ENCODE measurements around the gene RHBDF1. TPM values are rescaled to one million over a fixed set of nuclear protein-coding genes. Genes with fewer than 3 reads are reported as not detected.
A peak's percentile ranks its signal among the peaks of the same experiment; 100 is the strongest.

RHBDF1 gene, protein sequence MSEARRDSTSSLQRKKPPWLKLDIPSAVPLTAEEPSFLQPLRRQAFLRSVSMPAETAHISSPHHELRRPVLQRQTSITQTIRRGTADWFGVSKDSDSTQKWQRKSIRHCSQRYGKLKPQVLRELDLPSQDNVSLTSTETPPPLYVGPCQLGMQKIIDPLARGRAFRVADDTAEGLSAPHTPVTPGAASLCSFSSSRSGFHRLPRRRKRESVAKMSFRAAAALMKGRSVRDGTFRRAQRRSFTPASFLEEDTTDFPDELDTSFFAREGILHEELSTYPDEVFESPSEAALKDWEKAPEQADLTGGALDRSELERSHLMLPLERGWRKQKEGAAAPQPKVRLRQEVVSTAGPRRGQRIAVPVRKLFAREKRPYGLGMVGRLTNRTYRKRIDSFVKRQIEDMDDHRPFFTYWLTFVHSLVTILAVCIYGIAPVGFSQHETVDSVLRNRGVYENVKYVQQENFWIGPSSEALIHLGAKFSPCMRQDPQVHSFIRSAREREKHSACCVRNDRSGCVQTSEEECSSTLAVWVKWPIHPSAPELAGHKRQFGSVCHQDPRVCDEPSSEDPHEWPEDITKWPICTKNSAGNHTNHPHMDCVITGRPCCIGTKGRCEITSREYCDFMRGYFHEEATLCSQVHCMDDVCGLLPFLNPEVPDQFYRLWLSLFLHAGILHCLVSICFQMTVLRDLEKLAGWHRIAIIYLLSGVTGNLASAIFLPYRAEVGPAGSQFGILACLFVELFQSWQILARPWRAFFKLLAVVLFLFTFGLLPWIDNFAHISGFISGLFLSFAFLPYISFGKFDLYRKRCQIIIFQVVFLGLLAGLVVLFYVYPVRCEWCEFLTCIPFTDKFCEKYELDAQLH
- 27.4 TPM for total RNA-seq (ENCODE audit: insufficient read depth, low replicate concordance)

DNA sequence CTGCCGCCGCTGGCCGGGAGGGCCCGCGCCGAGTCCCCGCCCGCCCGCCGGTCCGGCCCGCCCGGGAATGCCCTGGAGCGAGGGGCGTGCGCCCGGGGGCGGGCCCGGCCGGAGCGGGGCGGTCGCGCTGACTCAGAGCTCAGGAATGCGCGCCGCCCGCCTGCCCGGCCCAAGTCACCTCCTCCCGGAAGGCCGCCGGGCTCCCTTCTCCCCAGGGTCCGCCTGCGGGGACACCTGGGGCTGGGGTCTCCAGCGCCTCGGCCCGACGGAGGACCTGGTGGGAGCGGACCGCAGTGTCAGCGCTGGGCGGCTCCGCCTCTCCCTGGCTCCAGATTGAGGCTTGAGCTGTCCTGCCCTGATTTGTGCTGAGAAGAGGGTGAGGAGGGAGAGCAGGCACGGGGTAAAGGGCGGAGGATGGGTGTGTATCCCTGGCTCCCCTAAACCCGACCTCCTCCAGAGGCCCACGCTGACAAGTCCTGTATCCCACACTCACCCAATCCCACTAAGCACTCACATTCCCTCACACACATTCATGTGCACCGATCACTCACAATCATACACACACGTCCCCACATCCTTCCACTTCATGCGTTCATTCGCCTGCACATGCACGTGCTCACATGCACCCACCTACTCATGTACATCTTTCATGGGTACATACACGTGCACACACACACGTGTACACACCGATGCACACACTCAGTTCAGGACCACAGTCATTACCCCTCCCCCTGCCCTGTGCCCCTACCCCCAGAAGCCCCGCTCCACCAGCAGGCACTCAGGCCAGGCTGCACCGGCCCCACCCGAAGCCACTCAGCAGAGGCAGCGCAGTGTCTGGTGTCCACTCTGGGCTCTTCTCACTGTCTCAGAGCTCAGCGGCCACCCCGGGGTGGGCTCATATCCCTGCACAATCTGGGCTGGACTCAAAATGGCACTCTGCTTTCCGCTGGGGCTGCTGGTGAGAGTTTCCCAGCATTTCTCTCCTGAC, at the start of gene RHBDF1:
RHBDF1 (minus strand) TSS at position 71 of the 988 bp plus-strand sequence. CDS start 7,616 bp downstream, outside the sequence.
- DNase-seq (ENCODE audit: low spot score): peak; percentile 67

DNA sequence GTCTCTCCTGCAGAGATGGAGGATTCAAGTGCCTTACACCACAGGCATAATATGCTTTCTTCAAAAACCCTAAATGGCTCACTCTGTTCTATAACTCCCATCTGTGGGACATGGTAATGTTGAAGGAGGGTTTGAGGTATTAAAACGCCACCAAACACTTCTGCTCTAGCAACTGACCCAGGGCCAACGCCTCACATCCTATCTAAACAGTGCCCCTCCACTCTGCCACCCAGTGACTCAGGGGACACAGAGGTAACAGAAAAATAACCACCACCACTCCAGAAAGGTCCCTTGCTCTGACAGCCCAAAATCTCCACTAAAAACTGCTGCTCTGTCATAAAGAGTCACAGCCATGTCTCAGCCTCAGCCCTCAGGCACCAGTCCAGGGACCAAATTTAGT, 48.3 kb upstream of the RHBDF1 start:
- no peak for DNase-seq (ENCODE audit: low spot score)

DNA sequence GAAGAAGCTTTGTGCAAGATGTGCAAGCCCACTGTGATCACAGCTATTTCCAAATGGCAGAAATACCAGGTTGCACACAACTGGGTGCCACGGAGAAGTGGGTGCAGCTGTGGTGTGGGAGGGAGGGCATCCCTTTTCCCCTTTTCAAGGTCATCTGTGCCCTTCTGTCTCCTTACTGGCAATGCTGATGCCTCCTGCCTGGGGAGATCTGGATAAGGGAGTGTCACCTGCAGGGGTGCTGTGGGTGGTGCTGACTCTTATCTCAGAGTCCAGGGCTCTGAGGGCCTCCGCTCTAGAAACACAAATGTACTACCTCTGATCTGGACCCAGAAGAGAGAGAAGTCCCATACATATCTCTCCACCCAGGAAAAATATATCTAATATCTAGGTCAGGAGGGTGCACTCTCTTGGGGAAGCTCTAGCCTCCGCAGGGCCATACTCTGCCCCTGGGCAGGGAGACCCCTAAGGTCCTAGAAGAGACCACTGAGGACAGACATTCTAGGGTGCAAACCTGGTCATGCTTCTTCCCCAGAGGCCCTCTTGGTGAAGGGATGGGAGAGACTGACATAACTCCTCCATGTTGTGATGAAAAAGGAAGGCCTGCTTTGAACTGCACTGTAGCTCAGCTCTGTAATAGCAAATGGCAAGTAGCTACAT, 47.5 kb upstream of the RHBDF1 start:
- DNase-seq (ENCODE audit: low spot score): no peak

DNA sequence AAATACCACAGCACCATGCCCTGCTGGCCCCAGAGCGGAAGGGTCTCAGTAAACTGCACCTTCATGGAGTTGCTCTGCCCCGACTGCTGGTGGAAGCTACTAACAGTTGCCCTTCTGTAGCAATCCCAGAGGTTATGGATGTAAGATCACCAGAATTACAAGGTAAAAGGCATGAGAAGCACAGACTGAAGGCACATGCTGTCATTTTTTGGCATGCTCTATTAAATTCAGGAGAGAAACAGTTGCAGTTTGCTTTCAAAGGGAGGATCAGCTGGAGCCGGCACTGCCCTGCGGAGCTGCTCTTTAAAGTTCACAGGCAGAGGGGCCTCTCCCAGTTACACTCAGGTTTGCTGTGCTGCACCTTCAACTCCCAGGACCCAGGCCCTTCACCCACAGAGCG, 46.9 kb upstream of the RHBDF1 start:
- no peak for DNase-seq (ENCODE audit: low spot score)

DNA sequence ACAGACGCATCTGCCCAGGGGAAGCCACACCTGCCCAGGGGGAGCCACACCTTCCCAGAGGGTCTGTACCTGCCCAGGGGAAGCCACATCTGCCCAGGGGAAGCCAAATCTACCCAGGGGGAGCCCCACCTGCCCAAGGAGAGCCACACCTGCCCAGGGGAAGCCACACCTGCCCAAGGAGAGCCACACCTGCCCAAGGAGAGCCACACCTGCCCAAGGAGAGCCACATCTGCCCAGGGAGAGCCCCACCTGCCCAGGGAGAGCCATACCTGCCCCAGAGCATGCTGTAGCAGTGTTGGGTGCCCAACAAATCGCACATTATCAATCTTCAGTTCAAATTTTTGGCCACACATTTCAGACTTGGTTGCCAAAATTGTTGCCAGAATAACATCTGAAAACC, 46.4 kb upstream of the RHBDF1 start:
- DNase-seq (ENCODE audit: low spot score): no peak

DNA sequence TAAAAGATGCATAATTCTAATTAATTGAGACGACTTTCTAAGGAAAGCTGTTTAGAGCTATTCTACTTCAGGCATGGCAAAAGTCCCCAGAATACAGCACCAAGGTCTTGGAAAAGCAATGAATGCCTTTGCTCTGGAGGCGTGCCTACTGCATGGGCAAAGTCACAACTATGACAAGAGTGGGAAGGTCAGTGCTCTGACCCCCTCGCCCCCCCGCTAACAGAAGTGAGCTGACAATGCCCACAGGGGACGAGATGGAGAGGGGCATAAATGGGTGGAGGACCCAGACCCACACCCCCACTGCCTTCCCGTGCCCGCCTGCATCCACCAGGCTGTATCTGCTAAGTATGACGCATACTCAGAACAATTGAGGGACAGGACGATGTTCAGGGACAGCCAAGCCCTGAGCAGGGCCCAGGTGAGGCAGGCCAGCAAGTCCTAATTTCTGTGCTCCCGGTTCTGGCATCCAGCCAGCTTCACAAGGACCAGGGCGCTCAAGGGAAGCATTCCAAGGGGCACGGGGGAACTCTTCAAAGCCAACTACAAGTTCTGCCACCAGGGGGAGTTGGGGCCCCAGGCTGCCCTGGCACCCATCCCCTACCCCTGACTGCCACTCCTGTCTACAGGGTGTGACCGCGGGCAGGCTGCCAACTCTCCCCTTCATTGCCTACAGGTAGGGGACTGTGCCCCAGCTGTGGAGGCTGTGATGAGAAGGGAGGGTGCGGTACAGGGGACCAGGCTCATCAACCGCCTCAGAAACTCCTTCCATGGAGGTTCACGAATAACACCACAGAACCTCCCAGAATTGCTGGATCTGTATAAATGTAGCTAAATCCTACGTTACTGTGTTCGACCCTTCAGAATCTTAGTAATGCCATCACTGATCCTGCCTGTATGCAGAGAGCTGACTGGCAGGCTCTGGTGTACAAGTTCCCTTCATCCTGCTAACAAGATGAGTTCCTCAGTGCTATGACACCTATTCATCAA, 45.2 kb upstream of the RHBDF1 start:
- DNase-seq (ENCODE audit: low spot score): peak; percentile 38

DNA sequence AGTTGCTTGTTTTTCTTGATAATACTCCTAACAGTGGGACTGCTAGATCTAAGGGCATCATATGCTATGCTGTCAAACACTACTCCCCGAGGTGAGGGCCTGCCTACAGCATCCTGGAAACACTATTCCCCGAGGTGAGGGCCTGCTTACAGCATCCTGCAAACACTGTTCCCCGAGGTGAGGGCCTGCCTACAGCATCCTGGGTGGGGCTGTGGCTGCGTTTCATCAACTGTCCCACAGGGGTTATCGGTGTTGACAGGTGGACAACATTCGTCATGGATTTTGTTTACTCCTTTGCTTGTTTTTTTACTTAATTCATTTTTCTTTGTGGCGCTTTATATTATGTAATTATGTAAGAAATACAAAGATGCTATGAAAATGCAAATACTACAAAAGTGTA, 43.6 kb upstream of the RHBDF1 start:
- DNase-seq (ENCODE audit: low spot score): no peak

DNA sequence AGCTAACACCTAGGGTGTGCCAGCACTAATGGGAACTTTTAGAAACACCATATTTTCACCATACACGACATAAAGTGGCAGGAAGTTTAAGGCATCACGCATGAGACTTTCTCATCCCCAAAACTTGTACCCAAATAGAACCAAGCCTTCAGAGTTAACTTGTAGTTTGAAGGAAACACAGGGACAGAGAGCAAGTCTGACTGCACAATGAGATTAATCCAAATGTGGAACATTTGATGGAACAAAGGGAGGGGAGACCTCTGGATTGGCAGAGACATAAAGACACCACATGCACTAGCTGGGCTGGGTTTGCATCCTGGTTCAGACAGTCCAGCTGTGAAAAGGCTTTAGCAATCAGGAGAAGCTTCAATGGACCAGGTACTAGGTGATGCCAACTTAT, 41.9 kb upstream of the RHBDF1 start:
- no peak for DNase-seq (ENCODE audit: low spot score)

DNA sequence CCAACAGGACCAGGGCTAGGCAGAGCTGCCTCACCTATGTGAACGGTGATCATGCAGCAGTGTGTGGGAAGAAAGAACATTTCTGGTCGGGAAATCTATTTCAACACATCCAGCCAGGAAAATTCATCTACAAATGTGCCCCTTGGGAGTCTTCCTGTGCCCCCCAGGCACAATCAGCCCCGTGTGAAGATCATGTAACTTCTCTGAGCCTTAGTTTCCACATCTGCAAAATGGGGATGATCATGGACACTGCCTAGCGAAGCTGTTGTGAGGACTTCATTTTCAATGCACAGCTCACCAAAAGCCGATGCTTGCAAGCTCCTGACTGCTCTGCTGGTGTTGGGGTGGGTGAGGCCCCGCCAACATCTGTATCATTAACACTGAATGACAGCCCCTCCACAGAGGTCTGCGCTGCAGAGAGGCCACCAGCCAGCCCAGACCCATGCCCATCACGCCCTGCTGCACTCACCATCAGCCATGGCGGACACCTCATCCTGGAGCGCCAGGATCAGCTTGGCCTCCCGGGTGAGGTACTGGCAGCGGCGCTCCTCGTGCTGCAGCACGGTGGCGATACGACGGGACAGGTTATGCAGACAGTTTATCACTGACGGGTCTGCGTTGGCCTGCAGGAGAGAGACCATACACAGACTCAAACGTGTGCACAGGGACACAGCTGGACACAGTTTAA, 39.9 kb upstream of the RHBDF1 start:
- DNase-seq (ENCODE audit: low spot score): no peak

DNA sequence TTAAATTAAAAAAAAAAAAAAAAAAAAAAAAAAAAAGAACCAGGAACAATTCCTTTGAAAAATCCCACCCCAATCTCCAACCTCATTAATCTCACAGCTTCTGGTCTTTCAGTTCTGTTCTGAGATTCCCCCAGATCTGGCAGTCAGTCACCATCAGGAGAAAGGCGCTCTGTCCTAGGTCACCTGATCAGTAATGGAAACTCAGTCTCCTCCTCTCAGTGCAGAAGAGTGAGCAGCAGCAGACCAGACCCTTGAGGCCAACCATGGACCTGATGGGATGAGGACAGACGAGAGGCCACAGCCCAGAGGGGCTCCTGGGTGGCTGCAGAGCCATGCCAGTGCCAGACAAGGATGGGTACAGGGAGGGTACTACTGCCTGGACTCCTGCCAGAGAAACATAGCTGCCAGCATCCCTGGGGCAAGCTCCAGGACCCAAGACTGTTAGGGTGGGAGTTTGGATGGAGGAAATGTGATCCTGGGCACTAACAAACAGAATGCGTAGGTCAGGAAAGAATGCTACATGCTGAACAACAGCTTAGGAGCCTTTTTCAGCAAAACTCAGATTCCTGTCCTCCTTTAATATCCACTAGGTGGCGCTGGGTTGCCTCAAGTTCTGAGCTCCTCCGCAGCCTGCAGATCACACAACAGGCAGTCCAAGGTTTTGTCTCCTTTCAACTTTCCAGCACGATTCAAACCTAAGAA, 34.3 kb upstream of the RHBDF1 start:
- peak; percentile 84 for DNase-seq (ENCODE audit: low spot score)

DNA sequence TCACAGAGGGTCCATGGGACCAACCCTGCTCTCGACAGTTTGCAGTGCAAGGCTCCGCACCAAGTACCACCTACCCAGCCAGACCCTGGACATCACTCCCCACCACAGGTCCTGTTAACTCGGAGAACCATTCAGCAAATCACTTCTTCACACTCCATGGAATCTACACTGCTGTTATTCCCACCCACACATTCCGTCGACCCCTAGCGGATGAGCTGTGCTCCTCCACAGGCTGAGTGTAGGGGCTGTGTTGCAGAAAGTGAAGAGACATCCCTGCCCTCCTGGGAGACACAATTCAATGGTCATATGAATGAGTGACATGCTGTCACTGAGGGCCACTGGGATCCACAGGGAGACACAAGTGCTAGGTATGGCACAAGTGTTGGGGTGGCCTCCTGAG, 33.1 kb upstream of the RHBDF1 start:
- DNase-seq (ENCODE audit: low spot score): no peak

DNA sequence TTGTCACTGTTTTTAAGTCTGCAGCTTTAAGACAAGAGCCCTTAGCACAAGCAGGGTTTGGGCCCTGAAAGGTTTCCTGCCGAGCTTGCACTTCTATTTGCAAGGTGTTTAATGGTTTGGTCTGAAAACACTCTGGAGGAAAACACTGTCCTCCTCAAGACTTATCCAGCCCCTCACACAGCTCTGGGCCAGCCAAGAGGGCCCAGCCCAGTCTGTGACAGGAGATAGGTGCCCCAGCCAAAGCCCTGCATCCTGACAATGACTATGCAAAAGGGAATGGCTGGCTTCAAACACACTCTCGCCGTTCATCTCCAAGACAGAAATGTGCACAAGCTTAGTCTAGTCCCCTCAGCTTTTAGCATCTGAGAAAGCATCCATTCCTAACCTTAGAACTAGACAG, 32.5 kb upstream of the RHBDF1 start:
- DNase-seq (ENCODE audit: low spot score): no peak

DNA sequence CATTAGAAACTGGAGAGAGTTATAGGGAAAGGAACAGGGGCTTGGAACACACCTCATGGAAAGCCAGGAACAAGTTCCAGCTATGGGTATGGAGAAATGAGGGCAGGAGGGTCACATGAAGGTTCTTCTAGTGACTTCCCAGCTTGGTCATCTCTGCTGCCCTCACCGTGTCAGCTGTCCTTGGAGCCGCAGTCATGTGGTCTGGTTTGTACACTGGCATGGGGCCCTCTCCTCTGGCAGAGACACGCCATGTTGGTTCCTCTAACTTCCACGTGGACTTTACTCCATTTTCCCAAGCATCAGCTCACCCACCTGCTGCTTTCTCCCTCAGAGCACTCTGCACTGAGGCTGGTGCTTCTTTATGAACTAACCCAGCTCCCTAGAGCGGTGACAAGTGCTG, 31.9 kb upstream of the RHBDF1 start:
- no peak for DNase-seq (ENCODE audit: low spot score)

DNA sequence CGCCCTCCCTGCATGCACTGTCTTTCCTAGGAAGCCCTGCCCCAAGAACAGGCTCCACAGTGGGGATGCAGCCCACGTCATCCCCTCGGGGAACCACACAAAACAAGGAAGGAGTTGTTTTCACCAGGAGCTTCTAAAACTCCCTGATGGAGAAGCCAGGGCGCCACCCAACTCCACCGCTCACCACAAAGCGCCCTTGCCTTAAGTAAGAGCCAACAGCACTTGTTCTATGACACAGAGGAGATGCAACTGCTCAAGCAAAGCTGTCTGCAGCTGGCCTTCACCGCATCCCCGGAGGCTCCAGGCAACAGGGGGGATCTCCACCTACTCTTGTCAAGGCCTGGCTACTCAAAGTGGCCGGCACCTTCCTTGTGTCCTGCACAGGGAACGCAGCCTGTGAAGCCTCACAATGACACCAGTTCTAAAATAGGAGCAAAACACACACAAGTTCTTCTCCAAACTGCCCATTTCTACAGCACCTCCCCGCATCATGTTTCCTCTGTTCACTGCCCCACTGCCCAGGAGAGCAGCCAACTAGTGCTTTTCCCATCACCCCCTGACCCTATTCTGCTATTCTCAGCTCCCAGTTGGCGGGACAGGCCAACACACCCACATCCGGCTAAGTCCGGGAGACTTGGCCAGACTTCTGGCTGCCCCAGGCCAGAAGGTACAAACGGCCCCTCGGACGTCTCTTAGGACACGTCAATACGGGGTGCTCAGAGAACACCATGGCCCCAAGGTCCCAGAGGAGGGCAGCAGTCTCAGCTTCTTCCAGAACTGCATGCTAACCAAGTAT, 29.8 kb upstream of the RHBDF1 start:
- DNase-seq (ENCODE audit: low spot score): no peak

DNA sequence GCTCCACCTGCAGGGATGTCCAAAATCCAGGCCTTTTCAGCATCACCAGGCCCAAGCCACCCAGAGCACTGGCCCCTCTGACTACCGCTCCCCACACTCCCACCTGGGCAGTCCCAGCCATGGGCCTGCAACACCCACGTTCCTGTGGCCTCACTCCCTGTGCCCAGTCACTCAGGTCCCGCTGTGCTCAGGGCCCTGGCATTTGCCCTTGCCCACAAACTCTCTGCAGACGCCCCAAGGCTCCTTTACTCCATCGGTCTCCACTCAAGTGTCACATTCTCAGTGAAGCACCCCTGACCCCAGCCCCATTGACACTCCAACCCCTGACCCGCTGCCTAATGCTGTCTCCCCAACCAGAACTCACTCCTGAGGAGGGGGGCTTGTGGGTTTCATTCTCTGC, 29.2 kb upstream of the RHBDF1 start:
- DNase-seq (ENCODE audit: low spot score): no peak

DNA sequence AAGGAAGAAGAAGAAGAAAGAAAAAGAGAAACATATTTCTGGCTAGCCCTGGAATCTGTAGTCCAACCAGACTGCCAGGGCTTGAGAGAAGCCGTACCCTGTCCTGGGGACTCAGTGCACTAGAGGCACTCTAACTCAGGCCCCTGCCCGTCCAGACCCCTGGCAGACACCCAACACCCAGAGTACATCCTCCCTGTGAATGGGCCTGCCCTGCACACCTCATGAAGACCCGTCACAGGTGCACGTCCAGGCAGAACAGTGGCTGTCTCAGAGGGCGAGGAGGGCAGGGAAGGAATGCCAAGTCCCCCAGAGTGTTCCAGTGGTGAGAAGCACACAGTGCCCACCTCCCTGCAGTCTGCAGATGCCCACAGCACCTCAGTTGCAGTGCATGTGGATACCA, 28.6 kb upstream of the RHBDF1 start:
- DNase-seq (ENCODE audit: low spot score): no peak

DNA sequence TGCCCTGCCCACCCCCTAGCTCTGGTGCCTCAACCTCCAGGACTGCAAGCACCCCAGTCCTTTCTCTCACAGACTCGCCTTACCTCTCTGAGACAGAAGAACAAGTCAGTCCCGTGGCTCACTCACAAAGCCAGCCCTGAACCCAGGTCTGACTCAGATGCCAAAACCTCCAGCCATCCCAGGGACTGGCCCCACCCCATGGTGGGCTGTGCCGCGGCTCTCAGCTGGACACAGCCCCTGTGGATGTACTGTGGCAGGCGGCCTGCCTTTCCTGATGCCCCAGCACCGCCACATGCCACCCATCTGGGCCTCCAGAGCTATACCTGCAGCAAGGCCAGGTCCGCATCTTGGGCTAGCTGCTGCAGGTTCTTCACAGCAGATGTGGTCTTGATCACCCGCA, 25.4 kb upstream of the RHBDF1 start:
- DNase-seq (ENCODE audit: low spot score): no peak

DNA sequence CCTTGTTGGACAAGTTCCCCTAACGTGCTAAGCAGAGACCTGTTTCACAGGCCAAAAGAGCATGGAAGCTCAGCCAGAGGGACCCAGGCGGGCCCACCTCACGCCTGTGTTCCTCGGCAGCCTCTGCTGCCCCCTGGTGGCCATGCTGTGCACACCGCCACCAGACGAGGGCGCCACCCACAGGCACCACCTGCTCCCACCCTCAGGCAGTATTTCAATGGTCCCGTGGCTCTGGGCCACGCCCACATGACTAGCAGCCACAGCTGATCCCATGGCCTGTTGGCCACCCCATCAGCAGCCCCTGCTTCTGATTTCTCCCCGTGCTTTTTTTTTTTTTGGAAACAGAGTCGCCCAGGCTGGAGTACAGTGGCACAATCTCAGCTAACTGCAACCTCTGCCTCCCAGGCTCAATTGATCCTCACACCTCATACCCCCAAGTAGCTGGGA, 24.5 kb upstream of the RHBDF1 start:
- DNase-seq (ENCODE audit: low spot score): peak; percentile 68
